BJ (cell line): ENCODE results near the gene OTUD7B. TPM values are rescaled to one million over a fixed set of nuclear protein-coding genes. Genes with fewer than 3 reads are reported as not detected.
A peak's percentile ranks its signal among the peaks of the same experiment; 100 is the strongest.
"Not testable (repeated sequence)": the region's sequence is repeated elsewhere in the genome, so short reads cannot be mapped to it uniquely, and the experiment has no call there.

ENCODE experiments used
- CTCF ChIA-PET: fragments of 350-600 bp; formaldehyde crosslinking; extraction: SDS; loops from one replicate; lab custom pipeline; 2021; ENCODE audit warnings: antibody characterized with exemption, inconsistent platforms; lab: Yijun Ruan, JAX
- POLR2A ChIA-PET: fragments of 300-600 bp; sonication (Branson Sonifier 250); formaldehyde crosslinking; extraction: SDS; loops from one replicate; lab custom pipeline; 2021; ENCODE audit warnings: antibody characterized with exemption; lab: Charles Lee
- DNase-seq: peaks from one replicate; pipeline ENCODE4 v3.0.0-alpha.2; 2011; ENCODE audit warnings: low read depth
- H3K27me3 ChIP-seq: 2 replicates; pipeline ENCODE4 v1.6.0; 2011; ENCODE audit warnings: low read length; ENCODE audit not compliant: control insufficient read depth, insufficient read depth
- H3K36me3 ChIP-seq: 2 replicates; pipeline ENCODE4 v1.5.1; 2011; ENCODE audit warnings: low read length; ENCODE audit not compliant: control insufficient read depth, insufficient read depth
- H3K4me3 ChIP-seq: 2 replicates; pipeline ENCODE4 v1.5.1; 2011; ENCODE audit warnings: low read depth, mild to moderate bottlenecking, control low read depth, low read length
- CTCF ChIP-seq: IDR thresholded peaks from 2 replicates; pipeline ENCODE4 v1.5.1; 2011; ENCODE audit warnings: low read depth, mild to moderate bottlenecking, control low read depth, inconsistent platforms, low read length, moderate library complexity; ENCODE audit not compliant: insufficient read depth
- polyA plus RNA-seq: library from polyadenylated mRNA; depleted of rRNA; stranded (reverse); fragments of >200 nt; gene quantifications from 2 replicates; pipeline ENCODE4 v1.2.3, GENCODE V29; 2011

The OTUD7B gene
- polyA plus RNA-seq, 1 experiment: 10.1 TPM

GRCh38 chr1:149942207-149942606 is 68.3 kb downstream of the OTUD7B start:
- peak; percentile 26; the same call in 1 of the 2 replicates for TF ChIP-seq CTCF
- Histone ChIP-seq H3K4me3 (no peak overlapping the region), H3K27me3 (no peaks in the 10 kb centered on the region), H3K36me3 (peaks cover 12% of the 10 kb centered on the region)
- CTCF ChIA-PET: interaction anchor here (1.2 kb wide), 2 partner anchors 20 to 55 kb away, joined by 3 read pairs; a partner anchor contains a TSS
- no peak for DNase-seq
- POLR2A ChIA-PET: interaction anchor here (0.6 kb wide), 1 partner anchor 54 kb away, joined by 3 read pairs; a partner anchor contains a TSS

- H3K4me3 ChIP-seq: no peak overlapping the region
- no peak for TF ChIP-seq CTCF
- H3K27me3 ChIP-seq: no peaks in the 10 kb centered on the region
- DNase-seq: no peak
- ChIA-PET POLR2A (no interaction called here), CTCF (interaction anchor here (1.1 kb wide), 1 partner anchor 225 kb away, joined by 3 read pairs; no protein-coding TSS in a partner anchor)
- peaks cover 12% of the 10 kb centered on the region for H3K36me3 ChIP-seq
Measured at GRCh38 chr1:149940427-149940826, 70.1 kb downstream of the OTUD7B start.

- H3K27me3 ChIP-seq, DNase-seq, H3K4me3 ChIP-seq, H3K36me3 ChIP-seq, CTCF ChIA-PET: not testable (repeated sequence)
- POLR2A ChIA-PET: interaction anchor here (0.5 kb wide), 1 partner anchor 248 kb away, joined by 3 read pairs; no protein-coding TSS in a partner anchor
Measured at GRCh38 chr1:149938668-149939003, 71.9 kb downstream of the OTUD7B start.

GRCh38 chr1:149937759-149938158 is 72.8 kb downstream of the OTUD7B start:
- DNase-seq: no peak

GRCh38 chr1:149936992-149937705 is 73.4 kb downstream of the OTUD7B start:
- no peak for DNase-seq
- CTCF ChIA-PET: interaction anchor here (0.5 to 1.3 kb wide), 3 partner anchors 15 to 78 kb away, joined by 3 read pairs; no protein-coding TSS in a partner anchor
- Histone ChIP-seq H3K27me3 (no peaks in the 10 kb centered on the region), H3K4me3 (peak overlapping the region; percentile 56), H3K36me3 (0 out of 2 replicates have a peak, but pooled peaks cover 1% of the 10 kb centered on the region)
- POLR2A ChIA-PET: interaction anchor here (1.1 kb wide), 1 partner anchor 9 kb away, joined by 5 read pairs; no protein-coding TSS in a partner anchor
- peak; percentile 22; the same call in 1 of the 2 replicates for TF ChIP-seq CTCF

More at GRCh38 chr1:149937759-149938158, 72.8 kb downstream of the OTUD7B start:
- ChIA-PET CTCF (interaction anchor here (0.6 to 1.3 kb wide), 2 partner anchors 24 to 77 kb away, joined by 3 read pairs; no protein-coding TSS in a partner anchor), POLR2A (no interaction called here)
- no peak for TF ChIP-seq CTCF
- H3K4me3 ChIP-seq: no peak overlapping the region
- H3K27me3 ChIP-seq: no peaks in the 10 kb centered on the region
- H3K36me3 ChIP-seq: 0 out of 2 replicates have a peak, but pooled peaks cover 1% of the 10 kb centered on the region
